Peyer's patch (tissue), 4 donors: ENCODE measurements around the gene RNF5.

Experiments
- POLR2A ChIP-seq, 2 donors: fragments of 450-650 bp; IDR thresholded peaks; one replicate each; pipeline ENCODE4 v1.5.1; 2017; ENCODE audit warnings: antibody characterized with exemption in 2 of 2, mild to moderate bottlenecking in 2 of 2, moderate library complexity in 2 of 2
- TF ChIP-seq, protein P1 (sequence below), 6 experiments: fragments of 450-650 bp in 4 of 6; fragments of 200-600 bp in 2 of 6; sonication (generic) in 1 of 6; IDR thresholded peaks; one replicate each; pipeline ENCODE4 v1.5.1; 2017 to 2019; ENCODE audit warnings: antibody characterized with exemption in 6 of 6, mild to moderate bottlenecking in 3 of 6, moderate library complexity in 1 of 6

DNA sequence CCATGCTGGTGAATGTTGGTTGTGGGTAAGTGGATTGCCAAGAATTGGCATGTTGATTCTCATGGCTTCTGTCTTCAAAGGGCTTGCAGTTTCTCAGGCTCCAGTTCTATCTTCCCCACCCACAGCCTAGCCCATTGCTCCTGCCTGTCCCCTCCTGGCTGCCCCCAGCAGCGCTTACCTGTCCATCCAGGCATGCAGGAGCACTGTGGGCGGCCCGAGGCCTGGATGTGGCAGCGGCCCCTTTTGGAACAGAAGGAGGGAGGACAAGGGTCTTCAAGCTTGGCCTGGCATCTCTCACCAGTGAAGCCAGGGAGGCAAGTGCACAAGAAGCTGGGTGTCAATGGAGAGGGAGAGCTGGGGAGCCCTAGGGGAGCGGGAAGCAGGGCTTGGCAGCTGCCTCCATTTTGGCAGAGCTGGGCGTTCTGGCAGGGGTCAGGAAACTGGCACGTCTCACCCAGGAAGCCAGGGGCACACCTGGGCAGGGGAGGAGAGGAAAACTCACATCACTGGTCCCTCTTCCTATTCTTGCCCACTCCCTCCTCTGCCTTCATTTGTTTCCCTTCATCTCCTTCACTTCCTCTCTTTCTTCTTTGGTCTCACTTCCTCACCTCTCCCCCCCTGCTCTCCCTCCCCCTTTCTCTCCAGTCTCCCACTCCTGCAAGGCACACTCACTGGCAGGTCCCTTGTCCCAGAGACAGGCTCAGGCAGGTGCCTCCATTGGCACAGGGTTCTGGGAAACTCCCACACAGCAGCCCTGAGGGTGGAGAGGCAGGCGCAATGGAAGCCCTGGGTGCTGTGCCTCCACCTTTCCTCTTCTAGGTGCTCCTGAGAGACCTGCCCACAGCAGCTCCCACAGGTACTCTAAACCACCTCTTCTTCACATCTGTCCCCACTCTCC, 44.4 kb downstream of the RNF5 start:
- no peak for TF ChIP-seq POLR2A (IDR thresholded peaks at IDR 0.05)
- TF ChIP-seq, protein P1, sequence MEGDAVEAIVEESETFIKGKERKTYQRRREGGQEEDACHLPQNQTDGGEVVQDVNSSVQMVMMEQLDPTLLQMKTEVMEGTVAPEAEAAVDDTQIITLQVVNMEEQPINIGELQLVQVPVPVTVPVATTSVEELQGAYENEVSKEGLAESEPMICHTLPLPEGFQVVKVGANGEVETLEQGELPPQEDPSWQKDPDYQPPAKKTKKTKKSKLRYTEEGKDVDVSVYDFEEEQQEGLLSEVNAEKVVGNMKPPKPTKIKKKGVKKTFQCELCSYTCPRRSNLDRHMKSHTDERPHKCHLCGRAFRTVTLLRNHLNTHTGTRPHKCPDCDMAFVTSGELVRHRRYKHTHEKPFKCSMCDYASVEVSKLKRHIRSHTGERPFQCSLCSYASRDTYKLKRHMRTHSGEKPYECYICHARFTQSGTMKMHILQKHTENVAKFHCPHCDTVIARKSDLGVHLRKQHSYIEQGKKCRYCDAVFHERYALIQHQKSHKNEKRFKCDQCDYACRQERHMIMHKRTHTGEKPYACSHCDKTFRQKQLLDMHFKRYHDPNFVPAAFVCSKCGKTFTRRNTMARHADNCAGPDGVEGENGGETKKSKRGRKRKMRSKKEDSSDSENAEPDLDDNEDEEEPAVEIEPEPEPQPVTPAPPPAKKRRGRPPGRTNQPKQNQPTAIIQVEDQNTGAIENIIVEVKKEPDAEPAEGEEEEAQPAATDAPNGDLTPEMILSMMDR (IDR thresholded peaks at IDR 0.05), result no peak
